Natural killer cell treated with Interleukin-12 subunit alpha and Interleukin-12 subunit beta and Interleukin-15 and Interleukin-18, amount 100 ng/mL, for 72 hours (primary cell): ENCODE results near the gene CACNA1D. TPM values are rescaled to one million over a fixed set of nuclear protein-coding genes. Genes with fewer than 3 reads are reported as not detected.

ENCODE experiments used
- ATAC-seq, 2 donors: fragments of 150-1000 bp; cut with Tn5 transposase in 1 of 2; sonication (Bioruptor Pico), chemical (Tn5 transposase) in 1 of 2; 2 replicates each; pipeline ENCODE4 v1.10.0; 2021
- DNase-seq: peaks from one replicate; pipeline ENCODE4 v3.0.0; 2022; ENCODE audit warnings: low spot score
- H3K27ac Mint-ChIP-seq, 2 donors: 1 replicate in 1 of 2; 2 replicates in 1 of 2; pipeline ENCODE4 v1.8.0; 2022; ENCODE audit warnings: mixed read lengths in 2 of 2, mild to moderate bottlenecking in 1 of 2, moderate library complexity in 1 of 2
- H3K27me3 Mint-ChIP-seq, 2 donors: 1 replicate in 1 of 2; 2 replicates in 1 of 2; pipeline ENCODE4 v1.8.0; 2022; ENCODE audit warnings: mixed read lengths in 2 of 2
- H3K36me3 Mint-ChIP-seq: one replicate; pipeline ENCODE4 v1.8.0; 2022; ENCODE audit warnings: mixed read lengths
- H3K4me1 Mint-ChIP-seq, 2 donors: 1 replicate in 1 of 2; 2 replicates in 1 of 2; pipeline ENCODE4 v1.8.0; 2022; ENCODE audit warnings: low read depth in 2 of 2, mixed read lengths in 2 of 2, mild to moderate bottlenecking in 1 of 2
- H3K4me3 Mint-ChIP-seq: one replicate; pipeline ENCODE4 v1.8.0; 2022; ENCODE audit warnings: mixed read lengths
- H3K9me3 Mint-ChIP-seq: 2 replicates; pipeline ENCODE4 v1.8.0; 2022; ENCODE audit warnings: mixed read lengths
- total RNA-seq, 2 donors: library from RNA; stranded (reverse); gene quantifications; one replicate each; pipeline ENCODE4 v1.2.3, GENCODE V29; 2022

CACNA1D gene
- total RNA-seq, 2 donors from 2014 or later = 0.26 to 1.2 TPM

DNA sequence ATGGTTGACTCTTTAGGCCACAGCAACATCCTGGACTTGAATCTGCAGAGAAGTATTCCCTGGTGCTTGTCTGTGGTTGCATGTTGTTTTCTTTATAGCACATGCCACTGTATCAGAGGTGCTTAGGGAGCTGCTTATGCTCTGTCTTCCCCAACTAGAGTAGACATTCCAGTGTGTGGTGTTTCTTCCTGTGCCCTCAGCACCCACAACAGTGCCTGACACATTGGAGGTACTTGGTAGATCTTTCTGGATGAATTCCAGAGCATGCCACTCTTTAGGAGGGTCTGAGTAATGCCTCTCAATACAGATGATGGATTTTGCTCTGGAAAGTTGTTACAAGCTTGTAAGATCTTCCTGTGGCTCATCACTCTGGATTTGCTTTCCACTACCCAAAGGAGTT lies 234.2 kb downstream of the CACNA1D start:
- no peaks in the 10 kb centered on the region for H3K9me3 Mint-ChIP-seq
- no peaks in the 10 kb centered on the region for H3K4me1 Mint-ChIP-seq
- DNase-seq (no peak), ATAC-seq (no peak)
- no peaks in the 10 kb centered on the region for H3K36me3 Mint-ChIP-seq
- H3K4me3 Mint-ChIP-seq = no peak overlapping the region
- no peak overlapping the region for H3K27ac Mint-ChIP-seq
- H3K27me3 Mint-ChIP-seq = peaks cover 17 to 24% of the 10 kb centered on the region in 2 donors

DNA sequence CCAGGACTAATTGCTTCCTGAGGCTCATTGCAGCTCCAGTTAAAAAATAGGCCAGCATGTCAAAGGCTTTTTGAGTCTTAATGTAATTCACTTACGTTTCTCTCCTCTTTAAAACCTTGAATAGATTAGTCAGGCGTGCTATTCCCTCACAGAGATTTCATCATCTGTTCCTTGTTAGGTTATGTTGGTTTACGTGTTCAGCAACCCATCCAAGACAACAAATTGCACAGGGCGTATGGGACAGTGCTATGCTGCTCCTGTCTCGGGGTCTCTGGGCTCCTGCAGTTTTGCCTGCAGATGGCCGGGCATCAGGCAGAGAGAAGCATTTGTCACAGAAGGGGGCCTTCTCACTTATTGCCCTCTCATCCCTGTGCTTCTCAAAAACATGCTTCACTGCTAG lies 234.7 kb downstream of the CACNA1D start:
- no peaks in the 10 kb centered on the region for H3K9me3 Mint-ChIP-seq
- no peaks in the 10 kb centered on the region for H3K36me3 Mint-ChIP-seq
- peaks cover 11 to 19% of the 10 kb centered on the region in 2 donors for H3K27me3 Mint-ChIP-seq
- ATAC-seq = no peak
- no peaks in the 10 kb centered on the region for H3K4me1 Mint-ChIP-seq
- H3K4me3 Mint-ChIP-seq = no peak overlapping the region
- H3K27ac Mint-ChIP-seq = no peak overlapping the region
- no peak for DNase-seq

DNA sequence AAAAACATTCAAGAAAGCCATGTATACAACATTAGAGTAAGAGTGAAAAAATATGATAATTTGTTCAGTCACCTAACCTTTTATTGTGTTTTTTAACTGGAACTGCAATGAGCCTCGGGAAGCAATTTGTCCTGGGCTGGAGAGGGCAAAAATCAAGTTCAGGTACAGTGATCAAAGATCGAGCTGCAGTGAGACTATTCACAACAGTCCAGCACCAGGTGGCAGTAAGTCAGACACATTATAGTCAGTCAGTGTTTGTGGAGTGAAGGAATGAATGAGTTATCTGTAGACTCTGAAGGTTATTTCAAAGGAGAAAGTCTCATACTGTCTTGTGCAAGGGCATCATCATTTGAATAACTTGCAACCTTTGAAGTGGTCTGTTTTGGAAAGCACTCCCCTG lies 235.2 kb downstream of the CACNA1D start:
- Mint-ChIP-seq H3K4me1 (no peaks in the 10 kb centered on the region), H3K36me3 (no peaks in the 10 kb centered on the region), H3K27me3 (peaks cover 10 to 16% of the 10 kb centered on the region in 2 donors), H3K4me3 (no peak overlapping the region), H3K9me3 (no peaks in the 10 kb centered on the region), H3K27ac (no peak overlapping the region)
- no peak for DNase-seq
- no peak for ATAC-seq

DNA sequence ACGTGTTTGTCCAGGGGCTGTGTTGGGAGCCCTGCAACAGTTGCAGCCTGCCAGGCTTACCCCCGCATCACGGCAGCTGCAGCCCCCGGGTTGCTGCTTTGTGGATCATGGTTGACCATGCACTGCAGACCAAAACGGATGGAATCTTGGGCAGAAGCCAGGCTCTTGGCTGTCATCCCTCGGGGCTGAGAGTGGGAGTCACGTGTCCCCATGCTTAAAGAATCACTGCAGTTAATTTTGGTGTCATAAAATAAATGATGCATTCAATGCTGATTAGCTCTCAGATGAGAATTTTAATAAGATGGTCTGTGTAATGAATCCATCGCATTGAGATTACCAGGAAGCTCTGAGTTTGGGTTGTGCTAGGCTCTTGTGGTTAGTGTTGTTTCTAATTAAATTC lies 236.2 kb downstream of the CACNA1D start:
- peaks cover 7 to 12% of the 10 kb centered on the region in 2 donors for H3K27me3 Mint-ChIP-seq
- no peak overlapping the region for H3K4me3 Mint-ChIP-seq
- ATAC-seq (no peak), DNase-seq (no peak)
- H3K36me3 Mint-ChIP-seq = no peaks in the 10 kb centered on the region
- no peaks in the 10 kb centered on the region for H3K4me1 Mint-ChIP-seq
- H3K9me3 Mint-ChIP-seq = no peaks in the 10 kb centered on the region
- H3K27ac Mint-ChIP-seq = no peak overlapping the region

DNA sequence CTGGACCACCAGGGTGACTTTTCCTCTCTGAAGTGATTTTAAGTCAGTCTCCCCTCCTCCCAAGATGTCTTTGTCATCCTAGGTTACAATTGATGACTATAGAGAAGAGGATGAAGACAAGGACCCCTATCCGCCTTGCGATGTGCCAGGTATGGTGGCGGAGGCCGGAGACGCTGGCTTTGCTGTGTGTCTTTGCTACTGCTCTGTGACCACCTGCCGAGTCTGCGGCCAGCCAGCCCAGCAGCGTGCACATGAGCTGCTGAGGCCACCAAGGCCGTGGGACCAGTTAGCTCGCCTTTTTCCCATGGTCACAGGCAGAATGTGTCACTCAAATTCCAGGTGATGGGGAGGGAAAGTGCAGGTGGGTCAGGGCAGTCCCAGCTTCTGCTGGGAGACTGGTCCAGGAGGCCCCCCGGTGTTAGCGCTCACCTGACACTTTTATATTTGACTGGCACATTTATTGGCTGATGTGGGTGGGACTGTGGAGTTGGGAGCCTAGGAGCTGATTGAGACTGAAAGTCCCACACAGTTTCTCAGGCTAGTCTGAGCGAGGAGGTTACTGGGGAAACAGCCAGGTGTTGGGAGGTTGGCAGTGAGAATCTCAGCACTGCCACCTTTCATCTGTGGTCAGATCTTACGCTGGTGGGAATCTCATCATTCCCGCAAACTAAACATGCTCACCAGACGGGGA lies 237.7 kb downstream of the CACNA1D start:
- H3K27ac Mint-ChIP-seq = no peak overlapping the region
- no peaks in the 10 kb centered on the region for H3K36me3 Mint-ChIP-seq
- no peaks in the 10 kb centered on the region for H3K4me1 Mint-ChIP-seq

DNA sequence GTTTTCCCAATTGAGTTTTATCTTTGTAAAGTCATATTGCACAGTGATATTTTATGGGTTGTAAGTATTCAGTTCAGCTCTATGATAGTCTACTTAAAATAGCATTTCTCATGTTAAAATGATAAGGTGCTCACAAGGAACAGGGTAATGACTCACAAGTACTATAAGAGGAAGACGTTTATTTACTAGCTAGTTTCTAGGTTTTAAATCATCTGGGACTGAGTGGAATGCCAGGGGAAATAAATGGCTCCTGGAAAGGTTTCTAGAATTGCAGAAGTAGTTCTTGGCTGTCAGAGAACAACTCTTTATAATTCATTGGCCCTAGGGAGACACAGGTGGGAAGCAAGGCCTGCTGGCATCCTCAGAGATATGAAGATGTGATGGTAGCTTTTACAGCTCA lies 239.0 kb downstream of the CACNA1D start:
- H3K4me1 Mint-ChIP-seq = no peaks in the 10 kb centered on the region
- H3K36me3 Mint-ChIP-seq = no peaks in the 10 kb centered on the region
- no peak for ATAC-seq
- H3K4me3 Mint-ChIP-seq = no peak overlapping the region
- H3K27ac Mint-ChIP-seq = no peak overlapping the region
- H3K9me3 Mint-ChIP-seq = no peaks in the 10 kb centered on the region
- H3K27me3 Mint-ChIP-seq = peaks cover 4 to 6% of the 10 kb centered on the region in 2 donors
- DNase-seq = no peak

More for the DNA sequence above, 237.7 kb downstream of the CACNA1D start:
- Mint-ChIP-seq H3K4me3 (no peak overlapping the region), H3K9me3 (no peaks in the 10 kb centered on the region), H3K27me3 (peaks cover 4 to 11% of the 10 kb centered on the region in 2 donors)
- no peak for ATAC-seq
- no peak for DNase-seq

DNA sequence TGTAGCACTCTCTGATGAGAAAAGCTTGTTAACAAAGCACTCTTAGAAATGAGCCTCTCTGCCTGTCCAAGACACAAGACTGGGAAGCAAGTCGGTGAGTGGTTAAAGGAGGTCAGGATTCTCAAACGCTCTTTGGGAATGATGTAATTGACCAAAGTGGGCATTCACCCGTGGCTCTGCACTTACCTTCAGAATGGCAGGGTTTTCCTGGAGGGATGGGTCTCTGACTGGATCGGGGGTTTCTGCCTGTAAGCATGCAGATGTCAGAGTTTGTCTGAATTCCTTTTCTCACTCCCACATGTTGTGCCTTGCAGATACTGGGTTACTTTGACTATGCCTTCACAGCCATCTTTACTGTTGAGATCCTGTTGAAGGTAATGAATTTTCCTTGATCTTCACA lies 245.6 kb downstream of the CACNA1D start:
- Mint-ChIP-seq H3K9me3 (no peaks in the 10 kb centered on the region), H3K27me3 (peaks cover 5 to 19% of the 10 kb centered on the region in 2 donors)

DNA sequence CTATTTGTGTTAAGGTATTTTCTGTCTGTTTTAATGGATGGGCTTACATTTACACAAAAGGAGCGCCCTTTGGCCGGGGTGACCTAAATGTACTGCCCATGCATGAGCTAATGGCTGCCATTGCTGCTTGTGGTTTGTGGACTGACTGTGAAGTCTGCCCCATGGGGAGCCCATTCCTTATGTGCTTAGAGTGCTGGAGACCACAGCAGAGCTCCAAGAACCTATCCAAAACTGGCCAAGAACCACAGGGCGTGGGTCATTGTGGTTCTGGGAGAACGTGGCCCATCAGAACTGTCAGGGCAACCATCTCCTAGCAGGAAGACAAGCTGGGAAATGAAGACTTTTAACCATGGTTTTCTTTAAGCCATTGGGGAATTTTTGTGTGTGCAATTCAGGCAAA lies 246.5 kb downstream of the CACNA1D start:
- H3K36me3 Mint-ChIP-seq = no peaks in the 10 kb centered on the region

More for the DNA sequence above, 245.6 kb downstream of the CACNA1D start:
- Mint-ChIP-seq H3K4me3 (no peak overlapping the region), H3K36me3 (no peaks in the 10 kb centered on the region), H3K4me1 (no peaks in the 10 kb centered on the region), H3K27ac (no peak overlapping the region)
- ATAC-seq = no peak
- no peak for DNase-seq

DNA sequence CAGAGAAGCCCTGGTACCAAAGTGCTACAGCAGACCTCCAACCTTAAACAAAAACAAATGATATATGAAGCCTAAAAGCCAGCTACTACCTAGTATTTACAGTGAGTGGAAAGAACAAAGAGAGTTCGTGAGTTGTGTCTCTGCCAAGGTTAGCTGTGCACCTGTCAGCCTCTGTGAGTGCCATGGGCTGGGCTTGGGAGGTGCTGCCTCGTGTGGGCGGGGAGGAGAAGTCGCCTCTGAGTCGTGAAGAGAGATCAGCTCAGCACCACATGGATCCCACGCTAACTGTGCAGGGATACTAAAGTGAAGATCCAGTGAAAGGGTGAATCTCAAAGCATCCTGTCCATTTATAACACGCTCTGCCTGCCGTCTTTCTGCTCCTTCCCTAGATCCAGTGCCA lies 249.9 kb downstream of the CACNA1D start:
- Mint-ChIP-seq H3K4me1 (no peaks in the 10 kb centered on the region), H3K4me3 (no peak overlapping the region), H3K9me3 (no peaks in the 10 kb centered on the region), H3K36me3 (no peaks in the 10 kb centered on the region), H3K27ac (no peak overlapping the region), H3K27me3 (peaks cover 11 to 13% of the 10 kb centered on the region in 2 donors)
- DNase-seq = no peak
- no peak for ATAC-seq

More for the DNA sequence above, 246.5 kb downstream of the CACNA1D start:
- no peak for DNase-seq
- H3K27ac Mint-ChIP-seq = no peak overlapping the region
- no peak overlapping the region for H3K4me3 Mint-ChIP-seq
- peaks cover 5 to 14% of the 10 kb centered on the region in 2 donors for H3K27me3 Mint-ChIP-seq
- no peaks in the 10 kb centered on the region for H3K4me1 Mint-ChIP-seq
- no peaks in the 10 kb centered on the region for H3K9me3 Mint-ChIP-seq
- no peak for ATAC-seq

DNA sequence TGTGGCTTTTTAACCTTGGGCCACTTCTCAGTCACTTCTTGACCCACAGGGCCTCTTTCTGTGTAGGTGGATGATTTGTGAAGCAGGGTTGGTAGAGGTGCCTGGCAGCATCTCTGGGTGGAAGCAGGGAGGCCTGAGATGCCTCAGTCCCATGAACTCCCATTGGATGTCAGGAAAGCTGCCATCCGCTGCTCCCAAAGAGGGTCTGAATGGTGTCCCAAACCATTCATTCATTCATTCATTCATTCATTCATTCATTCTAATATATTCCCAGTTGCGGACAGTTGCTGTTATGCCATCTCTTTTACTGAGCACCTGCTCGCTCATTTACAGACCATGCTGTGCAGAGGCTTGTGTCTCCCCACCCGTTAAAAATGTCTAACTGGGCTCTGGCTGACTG lies 253.1 kb downstream of the CACNA1D start:
- Mint-ChIP-seq H3K27me3 (peaks cover 0 to 6% of the 10 kb centered on the region in 2 donors), H3K4me1 (no peaks in the 10 kb centered on the region), H3K9me3 (no peaks in the 10 kb centered on the region), H3K36me3 (no peaks in the 10 kb centered on the region), H3K27ac (no peak overlapping the region), H3K4me3 (no peak overlapping the region)
- ATAC-seq = no peak
- DNase-seq = no peak

DNA sequence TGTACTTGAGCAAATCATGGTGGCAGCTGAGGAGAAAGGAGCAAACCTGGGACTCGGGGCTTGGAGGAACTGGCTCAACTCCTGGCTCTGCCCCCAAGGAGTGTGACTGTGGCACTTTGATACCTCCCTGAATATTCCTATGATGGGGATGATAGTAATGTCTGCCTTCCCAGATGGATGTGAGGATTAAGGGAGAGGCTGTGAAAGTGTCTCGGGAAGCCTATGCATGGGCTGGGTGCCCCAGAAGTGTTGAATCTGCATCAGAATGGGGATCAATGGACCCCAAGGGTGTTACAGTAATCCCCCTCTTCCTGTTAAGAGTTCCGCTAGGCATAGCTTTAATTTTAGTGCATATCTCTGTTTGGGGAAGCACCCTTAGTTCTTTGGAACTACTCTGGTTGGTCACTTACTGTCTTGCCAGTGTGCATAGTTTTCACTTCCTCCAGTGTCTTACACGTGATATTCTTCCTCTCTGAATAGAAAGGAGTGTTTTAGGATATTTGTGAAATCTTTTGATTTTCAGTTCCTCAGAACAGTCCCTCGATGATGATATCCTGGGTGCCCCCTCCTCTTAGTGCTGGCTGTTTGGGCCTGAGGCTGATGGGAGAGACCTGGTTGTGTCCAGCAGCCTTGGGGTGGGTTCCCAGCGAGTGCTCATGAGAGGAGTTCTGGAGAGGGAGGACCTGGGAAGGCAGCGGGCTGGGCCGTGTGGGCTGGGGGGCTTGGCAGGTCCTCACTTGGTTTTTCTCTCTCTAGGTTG lies 254.3 kb downstream of the CACNA1D start:
- peaks cover 0 to 6% of the 10 kb centered on the region in 2 donors for H3K27me3 Mint-ChIP-seq
- no peaks in the 10 kb centered on the region for H3K9me3 Mint-ChIP-seq
- H3K27ac Mint-ChIP-seq = no peak overlapping the region
- DNase-seq = no peak
- peaks cover 7% of the 10 kb centered on the region in 2 donors for H3K4me1 Mint-ChIP-seq
- H3K4me3 Mint-ChIP-seq = no peak overlapping the region
- no peak for ATAC-seq
- no peaks in the 10 kb centered on the region for H3K36me3 Mint-ChIP-seq

DNA sequence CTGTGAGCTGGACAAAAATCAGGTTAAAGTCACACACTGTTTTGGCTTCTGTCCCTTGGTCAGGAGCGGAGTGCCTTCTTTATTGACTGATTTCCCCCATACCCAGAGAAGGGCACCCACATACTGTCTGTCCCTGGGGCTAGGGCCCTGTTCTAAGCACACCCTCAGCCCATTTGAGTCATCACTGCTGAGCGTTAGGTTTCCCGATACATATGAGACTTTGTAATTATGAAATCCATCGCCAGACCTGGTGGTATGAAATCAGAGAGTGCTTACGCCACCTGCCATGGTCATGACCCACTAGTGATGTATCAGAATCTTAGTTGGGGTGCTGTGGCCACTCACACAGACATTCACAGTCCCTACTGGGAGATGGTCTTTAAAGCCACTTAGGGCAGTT lies 255.0 kb downstream of the CACNA1D start:
- DNase-seq (no peak), ATAC-seq (no peak)
- H3K9me3 Mint-ChIP-seq = no peaks in the 10 kb centered on the region
- peaks cover 0 to 9% of the 10 kb centered on the region in 2 donors for H3K27me3 Mint-ChIP-seq
- no peak overlapping the region for H3K4me3 Mint-ChIP-seq
- no peaks in the 10 kb centered on the region for H3K36me3 Mint-ChIP-seq
- H3K4me1 Mint-ChIP-seq = peaks cover 12 to 13% of the 10 kb centered on the region in 2 donors
- H3K27ac Mint-ChIP-seq = no peak overlapping the region

DNA sequence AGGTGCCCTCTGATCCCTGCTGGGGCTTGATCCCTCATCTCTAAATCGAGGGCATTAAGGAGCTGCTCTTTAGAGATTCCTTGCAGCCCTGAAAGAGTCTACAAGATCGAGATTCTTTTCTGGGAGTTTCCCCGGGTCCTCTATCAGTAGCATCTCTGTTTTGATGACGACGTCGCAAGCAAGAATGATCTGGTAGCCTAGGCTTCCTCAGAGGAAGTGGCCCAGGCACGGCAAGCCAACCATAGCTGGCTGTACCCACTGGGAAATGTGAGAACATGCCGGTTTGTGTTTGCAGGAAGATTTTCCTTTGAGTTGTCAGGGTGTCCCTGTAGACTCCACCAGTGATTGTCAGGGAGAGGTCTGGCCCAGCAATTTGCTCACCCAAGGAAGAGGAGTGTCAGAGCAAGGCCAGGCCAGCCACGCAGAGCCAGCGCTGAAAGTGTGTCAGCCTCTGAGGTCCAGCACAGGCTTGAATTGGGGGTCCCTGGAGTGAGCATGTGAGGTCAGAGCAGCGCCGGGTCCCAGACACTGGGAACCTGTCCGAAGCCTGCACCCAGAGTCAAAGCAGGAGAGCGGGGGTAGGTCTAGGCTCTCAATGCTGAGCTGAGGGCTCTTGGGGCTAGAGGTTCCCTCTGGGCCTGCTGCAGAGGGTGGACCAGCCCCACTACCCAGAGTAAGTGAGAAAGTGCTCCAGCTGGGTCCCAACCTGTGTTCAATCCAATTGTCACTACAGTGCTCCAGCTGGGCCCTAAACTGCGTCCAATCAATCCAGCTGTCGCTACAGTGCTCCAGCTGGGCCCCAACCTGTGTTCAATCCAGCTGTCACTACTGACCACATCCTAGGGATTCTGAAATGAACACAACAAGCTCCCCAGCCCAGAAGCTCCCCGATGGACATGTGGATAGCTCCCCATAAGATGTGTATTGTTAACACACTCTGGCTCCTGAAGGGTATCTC lies 256.1 kb downstream of the CACNA1D start:
- Mint-ChIP-seq H3K27ac (peak overlapping the region in 1 of 2 donors; percentile 49), H3K4me3 (no peak overlapping the region), H3K4me1 (peaks cover 14% of the 10 kb centered on the region in 2 donors), H3K27me3 (peaks cover 0 to 9% of the 10 kb centered on the region in 2 donors), H3K9me3 (no peaks in the 10 kb centered on the region), H3K36me3 (no peaks in the 10 kb centered on the region)
- DNase-seq = no peak
- no peak for ATAC-seq
